NCI-H1092 (cell line): ENCODE measurements around the gene KCNAB2.

Experiments used
- DNase-seq: peaks from one replicate; lab custom pipeline; 2025; lab: John Stamatoyannopoulos, UW

KCNAB2 gene

DNA sequence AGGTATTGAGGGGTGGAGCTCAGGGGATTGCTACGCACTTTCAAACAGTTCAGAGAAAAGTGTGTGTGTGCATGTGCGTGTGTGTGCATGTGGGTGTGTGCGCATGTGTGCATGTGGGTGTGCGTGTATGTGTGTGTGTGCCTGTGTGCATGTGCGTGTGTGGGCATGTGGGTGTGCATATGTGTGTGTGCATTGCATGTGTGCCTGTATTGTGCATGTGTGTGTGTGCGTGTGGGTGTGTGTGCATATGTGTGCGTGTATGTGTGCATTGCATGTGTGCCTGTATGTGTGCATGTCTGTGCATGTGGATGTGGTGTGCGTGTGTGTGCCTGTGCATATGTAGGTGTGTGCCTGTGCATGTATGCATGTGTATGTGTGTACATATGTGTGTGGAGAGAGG, 12.6 kb upstream of the KCNAB2 start:
- no peak for DNase-seq

DNA sequence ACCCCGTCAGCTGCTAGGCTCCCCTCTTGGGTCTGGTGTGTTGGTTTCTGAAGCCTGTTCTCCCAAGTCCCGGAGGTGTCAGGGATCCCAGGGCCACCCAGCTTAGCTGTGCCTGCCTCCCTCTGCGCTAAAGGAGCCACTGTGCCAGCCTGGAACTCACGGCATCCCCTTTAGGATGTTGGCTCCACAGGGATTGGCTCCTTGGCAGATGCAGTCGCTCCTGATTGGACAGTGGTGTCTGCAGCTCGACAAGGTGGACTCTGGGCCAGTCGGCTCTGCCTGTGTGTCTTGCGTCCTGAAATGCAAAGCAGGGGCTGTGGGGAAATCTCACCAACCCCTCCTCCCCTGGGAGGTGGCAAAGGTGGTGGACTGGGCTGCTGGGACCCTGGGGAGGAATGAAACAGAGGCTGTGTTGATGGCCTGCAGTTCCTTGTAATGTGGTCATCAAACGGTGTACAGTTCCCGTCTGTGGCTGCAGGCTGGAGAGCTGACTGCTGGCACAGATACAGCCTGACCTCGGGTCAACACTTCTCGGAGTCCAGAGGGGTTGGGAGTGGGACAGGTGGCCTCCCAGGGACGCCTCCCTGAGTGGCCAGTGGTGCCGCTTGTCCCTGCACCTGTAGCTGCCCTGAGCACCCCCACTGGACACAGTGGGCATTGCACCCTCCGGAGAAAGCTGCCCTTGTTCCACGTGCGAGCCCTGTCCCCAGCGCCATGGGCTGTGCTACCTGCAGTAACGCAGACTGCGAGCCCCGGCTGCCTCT, 11.5 kb upstream of the KCNAB2 start:
- peak; percentile 91 for DNase-seq

DNA sequence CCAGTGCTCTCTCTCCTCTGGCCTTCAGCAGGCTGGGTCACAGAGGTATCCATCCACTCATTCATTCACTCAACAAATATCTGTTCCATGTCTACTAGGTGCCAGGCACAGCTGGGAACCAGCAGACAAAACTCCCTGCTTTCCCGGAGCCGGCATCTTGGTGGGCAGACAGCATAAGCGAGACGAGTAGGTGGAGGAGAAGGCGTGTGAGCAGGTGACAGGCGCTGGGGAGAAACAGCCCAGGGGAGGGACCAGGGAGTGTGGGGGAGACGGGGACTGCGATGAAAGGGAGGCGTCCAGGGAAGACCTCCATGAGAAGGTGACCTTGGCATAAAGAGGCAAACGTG, 11.0 kb upstream of the KCNAB2 start:
- no peak for DNase-seq

DNA sequence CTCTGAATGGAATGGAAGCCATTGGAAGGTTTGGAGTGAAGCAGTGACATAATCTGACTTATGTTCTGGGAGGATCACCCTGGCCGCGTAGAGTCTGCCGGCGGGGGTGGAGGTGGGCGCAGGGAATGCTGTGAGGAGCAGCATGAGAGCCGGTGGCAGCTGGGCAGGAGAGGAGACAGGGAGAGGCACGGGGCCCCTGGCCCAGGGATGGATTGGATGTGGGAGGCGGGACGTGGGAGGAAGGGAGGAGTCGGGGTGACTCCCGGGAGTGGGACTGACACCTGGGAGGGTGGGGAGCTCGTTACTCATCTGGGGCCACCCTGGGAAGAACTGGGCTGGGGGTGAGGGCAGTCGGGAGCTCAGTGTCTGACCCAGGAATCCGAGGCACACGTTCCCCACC, 10.4 kb upstream of the KCNAB2 start:
- no peak for DNase-seq

DNA sequence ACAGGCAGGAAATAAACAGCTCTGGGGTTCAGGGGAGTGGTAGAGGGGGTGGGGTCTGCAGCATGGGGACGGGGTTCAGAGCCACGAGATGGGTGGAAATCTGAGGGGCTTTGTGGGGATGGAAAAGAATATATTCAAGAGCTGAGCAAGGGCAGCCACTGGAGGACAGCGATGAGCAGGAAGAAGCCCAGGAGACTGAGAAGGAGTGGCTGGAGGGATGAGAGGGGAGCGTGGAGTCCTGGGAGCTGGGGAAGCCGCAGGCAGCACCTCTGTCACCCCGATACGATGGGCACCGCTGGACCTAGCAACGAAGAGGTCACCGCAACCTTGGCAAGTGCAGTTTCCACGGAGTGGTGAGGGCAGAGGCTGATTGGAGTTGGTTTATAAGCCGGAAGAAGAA, 10.0 kb upstream of the KCNAB2 start:
- no peak for DNase-seq

DNA sequence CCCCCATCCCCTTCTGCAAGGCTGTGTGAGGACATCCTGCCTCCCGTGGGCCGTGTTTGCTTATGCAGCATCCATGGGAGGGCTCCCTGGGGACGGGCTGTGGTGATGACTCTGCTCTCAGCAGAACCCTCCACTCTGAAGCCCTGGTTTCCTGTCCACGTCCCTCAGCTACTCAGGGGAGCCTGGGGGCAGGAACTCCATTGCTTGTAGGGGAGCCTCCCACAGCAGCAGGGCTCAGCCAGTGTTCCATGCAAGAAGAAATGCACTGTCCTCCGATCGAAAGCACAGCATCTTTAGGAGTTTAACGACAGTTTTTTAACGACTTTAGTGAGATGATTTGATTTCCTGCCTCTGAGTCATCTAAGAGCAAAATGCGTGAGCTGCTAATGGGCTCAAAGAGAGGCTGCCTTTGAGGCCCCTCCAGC, 8.3 kb upstream of the KCNAB2 start:
- DNase-seq: peak; percentile 66

DNA sequence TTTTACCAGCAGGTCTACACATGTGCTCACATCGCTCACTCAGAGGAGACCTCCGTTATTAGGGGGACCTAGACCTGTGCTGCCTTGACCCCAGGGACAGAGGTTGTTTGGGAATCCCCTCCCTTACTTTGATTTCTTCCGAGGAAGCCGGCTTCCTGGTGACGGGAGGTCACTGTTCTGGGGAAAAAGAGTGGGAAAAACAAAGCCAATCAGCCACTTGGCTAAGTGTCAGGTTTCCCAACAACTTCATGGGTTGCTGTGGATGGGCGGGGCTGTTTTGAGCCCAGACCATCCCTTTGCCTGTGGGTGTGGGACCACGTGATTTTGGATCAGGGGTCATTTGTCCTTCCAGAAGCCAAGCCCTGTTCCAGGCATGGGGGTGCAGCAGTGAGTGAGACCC, 7.1 kb upstream of the KCNAB2 start:
- DNase-seq: no peak

DNA sequence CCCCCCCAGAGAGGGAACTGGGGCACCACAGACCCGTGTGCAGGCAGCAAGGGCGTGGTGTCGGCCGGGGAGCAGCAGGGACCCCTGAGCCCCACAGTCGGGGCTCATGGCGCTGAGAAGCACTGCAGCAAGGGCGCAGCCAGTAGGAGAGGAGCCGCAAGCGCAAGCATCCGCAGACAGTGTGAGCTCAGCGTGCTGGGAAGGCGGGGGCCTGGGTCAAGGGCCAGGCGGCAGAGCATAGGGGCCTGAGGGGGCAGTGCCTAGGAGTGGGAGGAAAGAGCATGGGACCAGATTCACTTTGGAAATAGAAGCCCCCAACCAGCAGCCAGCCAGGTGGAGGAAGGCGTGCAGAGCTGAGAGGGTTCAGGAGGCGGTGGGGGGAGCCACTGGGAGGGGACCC, 6.7 kb upstream of the KCNAB2 start:
- DNase-seq: no peak

DNA sequence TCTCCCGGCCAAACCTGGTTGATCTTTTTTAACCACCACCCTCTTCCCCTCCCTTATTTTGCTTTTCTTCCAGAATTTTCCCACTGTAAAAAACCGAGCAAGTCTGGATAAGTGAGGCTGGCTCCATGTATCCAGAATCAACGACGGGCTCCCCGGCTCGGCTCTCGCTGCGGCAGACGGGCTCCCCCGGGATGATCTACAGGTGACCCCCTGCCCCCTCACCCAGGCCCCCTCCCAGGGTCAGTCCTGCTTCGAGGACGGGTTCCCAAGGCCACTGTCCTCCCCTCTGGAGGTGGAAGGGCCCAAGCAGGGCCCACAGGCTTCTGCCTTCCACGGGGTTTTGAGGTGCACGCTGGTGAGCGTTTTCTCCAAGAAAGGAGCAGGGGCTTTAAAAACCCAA, 5.2 kb upstream of the KCNAB2 start:
- DNase-seq: no peak

DNA sequence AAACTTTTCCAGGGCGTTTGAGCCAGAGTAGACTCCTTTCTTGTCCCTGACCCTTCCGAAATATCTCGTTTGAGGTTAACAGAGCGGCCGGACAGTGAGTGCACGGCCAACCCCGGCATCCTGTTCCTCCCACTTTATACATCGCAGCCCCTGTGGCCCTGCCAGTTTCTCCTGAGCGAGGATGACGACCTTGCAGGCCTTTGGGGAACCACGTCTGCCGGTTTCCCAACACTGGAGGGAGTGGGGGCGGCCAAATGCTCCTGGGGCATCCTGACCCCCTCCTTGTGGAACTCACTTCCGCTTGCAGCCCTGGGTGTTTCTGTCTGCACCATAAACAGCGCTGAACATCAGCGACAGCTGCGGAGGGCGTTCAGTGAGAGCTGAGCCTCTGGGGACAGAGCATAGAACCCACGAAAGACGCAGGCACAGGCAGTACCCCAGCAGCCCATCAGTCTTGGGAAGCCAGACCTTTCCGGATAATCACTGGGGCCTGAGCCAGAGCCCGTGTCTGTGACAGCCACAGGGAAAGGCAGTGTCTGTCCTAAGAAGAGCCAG, 4.8 kb upstream of the KCNAB2 start:
- no peak for DNase-seq

DNA sequence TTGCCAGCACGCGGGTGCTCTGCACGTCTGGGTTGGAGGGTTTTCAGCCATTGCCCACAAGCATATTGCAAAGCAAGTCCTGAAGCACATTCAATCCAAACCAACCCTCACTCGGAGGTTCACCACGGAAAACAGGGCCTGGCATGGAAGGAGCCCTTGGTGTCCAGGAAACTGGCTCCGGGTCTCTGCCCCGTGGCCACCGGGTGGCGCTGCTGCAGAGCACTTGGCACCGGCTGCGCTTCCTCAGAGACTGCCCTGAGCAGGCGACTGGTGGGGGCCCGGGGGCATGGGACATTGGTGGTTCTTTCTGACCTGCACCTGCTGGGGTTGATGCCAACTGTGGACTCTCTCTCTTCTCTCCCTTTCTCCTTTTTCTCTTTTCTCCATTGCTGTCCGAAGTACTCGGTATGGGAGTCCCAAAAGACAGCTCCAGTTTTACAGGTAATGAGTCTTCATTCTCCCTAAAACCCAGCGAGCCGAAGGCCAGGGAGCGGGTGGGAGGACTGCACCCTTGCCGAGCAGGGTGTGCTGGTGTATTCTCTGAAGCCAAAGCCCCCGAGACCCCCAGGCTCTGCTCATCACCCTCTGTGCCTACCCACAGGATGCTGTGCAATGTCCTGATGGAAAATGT, 4.1 kb upstream of the KCNAB2 start:
- peak; percentile 47 for DNase-seq

DNA sequence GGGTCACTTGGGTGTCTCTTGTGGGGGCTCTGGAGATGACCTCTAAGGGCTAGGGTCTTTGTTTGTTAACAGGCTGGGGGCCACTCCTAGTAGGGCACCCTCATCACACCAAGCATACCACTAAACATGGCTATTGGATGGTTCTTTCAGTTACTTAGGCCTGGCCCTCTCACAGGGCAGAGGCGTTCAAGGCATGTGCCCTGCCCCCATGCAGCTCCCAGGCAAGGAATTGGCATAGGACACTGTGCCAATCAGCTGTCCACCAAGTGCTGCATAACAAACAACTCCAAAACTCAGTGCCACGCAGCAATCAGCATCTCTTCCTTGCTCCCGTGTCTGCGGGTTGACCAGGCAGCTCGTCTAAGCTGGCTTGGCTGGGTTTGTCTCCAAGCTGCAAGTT, 2.1 kb upstream of the KCNAB2 start:
- DNase-seq: no peak

DNA sequence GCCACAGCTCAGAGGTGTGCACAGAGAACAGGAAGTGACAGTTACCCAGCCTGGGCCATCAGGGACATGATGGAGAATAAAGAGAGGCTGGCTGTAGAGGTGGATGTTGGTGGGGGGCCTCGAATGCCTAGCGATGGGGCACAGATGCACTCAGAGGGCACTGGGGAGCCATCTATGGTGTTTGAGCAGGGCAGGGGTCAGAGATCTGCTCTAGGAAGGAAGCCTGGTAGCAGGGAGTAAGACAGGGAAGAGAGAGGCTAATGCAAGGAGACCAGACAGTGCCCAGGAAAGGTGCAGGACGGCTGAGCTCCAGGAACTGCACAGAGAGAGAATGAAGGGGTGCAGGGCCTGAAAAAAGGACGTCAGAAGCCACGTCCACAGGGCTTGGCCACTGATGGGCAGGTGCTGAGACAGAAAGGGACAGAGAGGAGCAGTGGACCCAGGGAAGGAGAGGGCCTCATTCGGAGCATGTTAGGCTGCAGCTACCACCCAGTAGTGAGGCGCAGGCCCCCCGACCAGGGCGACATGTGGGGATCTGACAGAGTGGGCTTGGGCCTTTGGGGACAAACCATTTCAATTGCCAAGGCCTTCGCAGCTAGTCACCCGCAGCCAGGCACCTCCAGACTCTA, 1.1 kb upstream of the KCNAB2 start:
- no peak for DNase-seq

DNA sequence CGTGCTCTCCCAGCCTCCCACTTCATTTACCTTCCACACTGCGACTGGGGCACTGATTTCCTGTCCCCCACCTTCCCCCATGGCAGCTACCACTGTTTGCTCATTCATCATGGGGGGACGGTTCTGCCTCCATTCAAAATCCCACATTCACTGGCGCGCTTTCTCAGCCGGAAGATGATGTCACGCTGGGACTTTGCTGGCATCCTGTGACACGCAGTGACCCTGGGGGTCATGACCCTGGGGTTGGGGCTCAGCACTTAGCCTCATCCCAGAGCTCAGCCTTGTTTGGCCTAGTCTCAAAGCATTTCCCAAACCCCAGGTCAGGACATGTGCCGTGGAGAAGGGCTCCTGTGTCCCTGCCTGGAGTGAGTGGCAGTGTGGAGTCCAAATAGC, 582 bp upstream of the KCNAB2 start:
- no peak for DNase-seq

DNA sequence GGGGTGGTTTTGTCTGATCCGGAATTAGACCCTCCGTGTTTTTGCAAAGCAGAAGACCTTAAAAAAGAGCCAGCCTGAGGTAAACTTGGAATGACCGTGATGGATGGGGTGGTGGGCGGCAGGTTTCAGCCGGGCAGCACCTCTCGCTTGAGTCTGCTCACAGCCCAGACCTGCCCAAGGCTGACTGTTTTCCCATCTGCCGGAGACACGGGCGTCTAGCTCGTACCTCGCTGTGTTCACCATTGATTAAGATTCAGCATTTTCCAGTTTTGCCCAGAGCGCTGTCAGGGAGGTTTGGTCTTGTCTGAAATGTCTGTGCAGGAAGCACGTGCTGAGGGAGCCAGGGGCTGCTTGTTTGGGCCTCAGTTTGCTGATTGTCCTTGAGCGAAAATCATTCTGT, 591 bp downstream of the KCNAB2 start:
- no peak for DNase-seq

DNA sequence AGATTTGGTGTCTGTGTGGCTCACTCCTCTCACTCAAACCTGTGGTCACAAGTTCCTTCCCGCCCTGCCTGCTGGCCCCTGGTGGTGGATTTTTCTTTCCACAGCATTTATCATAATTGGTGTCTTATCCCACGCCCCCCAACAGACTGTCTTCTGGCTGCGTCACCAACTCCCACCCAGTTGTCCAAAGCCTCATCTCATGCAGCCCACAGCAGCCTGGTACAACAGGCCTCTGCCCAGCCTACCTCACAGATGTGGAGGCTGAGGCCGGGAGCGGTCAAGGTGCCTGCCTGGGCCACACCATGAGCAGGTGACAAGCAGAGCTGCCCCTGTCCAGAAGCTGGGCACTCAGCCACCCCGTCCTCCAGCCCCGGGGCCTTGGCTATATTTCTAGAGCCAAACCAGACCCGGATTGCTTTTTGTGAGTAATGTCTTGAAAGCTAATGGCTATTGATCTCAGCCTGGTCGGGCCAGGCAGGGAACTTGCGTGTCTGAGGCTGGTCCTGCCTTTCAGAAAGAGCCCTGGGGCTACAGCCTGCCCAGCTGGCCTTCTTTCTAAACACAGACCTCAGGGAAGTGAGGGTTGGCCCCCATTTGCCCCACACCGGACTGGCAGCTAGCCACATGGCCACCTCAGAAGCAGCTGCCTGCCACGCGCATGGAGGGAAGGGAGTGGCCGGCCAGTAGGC, 2.6 kb downstream of the KCNAB2 start:
- DNase-seq: no peak

DNA sequence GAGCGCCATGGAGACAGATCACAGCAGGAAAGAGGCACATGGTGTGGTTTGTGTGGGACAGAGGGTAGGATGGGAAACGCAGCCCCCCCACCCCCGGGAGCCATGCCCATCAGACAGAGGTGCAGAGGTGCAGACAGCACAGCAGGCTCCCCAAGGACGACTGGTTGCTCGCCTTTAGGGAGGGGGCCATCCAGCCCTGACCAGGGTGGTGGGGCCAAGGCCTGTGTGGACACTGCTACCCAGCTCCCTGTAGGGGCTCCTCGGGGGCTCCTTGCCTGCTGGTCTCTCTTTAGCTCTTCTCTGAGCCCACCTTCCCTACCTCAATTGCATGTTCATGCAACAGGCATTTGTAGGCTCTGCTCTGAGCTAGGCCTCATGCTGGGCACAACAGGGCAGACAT, 3.7 kb downstream of the KCNAB2 start:
- DNase-seq: no peak

DNA sequence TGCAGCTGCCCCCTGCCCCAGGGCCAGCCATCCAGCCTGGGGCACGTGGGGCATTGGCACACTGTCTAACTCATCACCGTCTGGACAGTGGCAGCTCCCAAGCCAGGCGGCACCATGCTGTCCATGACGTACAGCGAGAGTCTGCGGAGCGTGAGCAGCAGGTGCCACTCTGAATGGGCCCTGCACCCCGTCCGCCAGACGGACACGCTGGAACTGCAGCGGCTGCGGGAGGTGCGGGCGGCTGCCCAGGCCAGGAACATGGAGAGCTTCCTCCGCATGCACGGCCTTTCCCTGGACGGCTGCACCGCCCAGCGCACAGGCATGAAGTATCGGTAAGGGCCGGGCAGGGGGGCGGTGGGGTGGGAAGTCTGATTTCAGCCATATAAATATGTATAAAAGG, 5.7 kb downstream of the KCNAB2 start:
- no peak for DNase-seq

DNA sequence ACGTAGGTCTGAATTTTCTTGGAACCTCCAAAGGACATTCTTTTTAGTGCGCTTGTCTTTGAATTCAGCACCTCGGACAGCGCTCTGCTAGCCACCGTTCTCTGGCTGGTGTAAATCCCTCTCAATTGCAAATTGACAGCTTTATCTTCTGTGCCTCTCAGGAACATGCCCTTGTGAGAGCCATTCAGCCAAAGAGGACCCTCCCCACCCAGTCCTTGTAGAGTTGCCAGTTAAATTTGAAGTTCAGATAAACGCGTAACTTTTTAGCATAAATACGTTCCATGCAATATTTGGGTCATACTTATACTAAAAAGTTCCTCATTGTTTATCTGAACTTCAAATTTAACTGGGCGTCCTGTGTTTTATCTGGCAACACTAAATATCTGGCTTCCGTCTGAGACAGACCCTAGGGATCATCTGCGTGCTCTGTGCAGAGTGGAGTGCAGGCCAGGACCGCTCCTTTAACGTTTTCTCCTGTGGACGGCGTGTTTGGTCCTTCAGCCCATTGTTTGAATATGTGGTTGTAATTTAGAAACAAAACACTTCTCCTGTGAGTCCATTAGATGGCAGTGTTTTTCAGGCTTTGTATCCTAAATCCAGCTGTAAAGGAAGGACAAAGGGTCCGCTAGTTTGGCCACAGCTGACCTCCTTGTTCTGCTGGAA, 7.0 kb downstream of the KCNAB2 start:
- peak; percentile 86 for DNase-seq

DNA sequence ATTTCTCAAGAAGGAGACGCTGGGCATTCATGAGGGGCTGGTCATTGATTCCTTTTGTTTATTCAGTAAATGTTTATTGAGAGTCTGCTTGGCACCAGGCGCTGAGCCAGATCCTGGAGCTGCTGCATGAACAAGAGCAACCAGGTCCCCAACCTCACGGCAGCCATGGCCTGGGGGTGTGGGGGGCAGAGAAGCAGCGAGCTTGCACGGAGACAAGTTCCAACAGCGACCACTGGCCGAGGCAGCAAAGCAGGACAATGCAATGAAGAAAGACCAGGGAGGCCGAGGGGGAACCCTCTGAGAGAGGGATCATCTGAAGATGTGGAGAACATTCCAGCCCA, 7.5 kb downstream of the KCNAB2 start:
- no peak for DNase-seq

DNA sequence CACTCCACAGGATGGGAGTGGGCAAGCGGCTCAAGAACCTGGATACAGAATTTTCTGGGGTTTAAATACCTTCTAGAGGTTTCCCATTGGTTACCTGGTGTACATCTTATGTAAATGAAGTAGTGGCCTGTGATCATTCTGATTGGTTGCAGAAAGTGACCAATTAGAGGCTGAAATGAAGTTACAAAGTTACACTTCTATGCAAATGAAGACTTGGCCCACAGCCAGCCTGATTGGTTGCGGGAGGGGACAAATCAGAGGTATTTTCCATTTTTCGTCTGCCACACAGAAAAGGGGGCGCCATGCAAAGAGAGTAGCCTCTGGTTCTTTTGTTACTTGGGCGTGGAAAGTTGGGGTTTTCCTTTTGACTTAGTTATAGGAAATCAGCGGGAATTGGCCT, 8.9 kb downstream of the KCNAB2 start:
- DNase-seq: no peak

DNA sequence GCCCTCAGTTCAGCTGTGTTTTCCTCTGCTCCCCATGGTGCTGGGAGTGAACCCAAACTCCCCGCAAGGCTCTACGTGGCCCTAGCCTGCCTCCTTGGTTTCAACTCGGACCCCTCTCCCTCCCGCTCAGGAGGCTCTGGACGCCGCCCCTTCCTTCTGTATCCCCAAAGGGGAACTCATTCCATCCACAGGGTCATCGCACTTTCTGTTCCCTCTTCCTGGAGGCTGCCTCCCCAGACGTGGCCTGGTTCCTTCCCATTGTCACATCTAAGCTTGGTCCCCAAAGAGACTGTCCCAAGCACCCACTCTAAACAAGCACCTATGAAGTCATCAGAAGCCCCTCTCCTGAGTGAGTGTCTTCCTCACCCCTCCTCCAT, 10.9 kb downstream of the KCNAB2 start:
- DNase-seq: no peak
